Natural killer cell (primary cell): ENCODE results near the gene P2RY6. TPM values are rescaled to one million over a fixed set of nuclear protein-coding genes. Genes with fewer than 3 reads are reported as not detected.

Experiments used
- ATAC-seq, 3 donors: fragments of 150-1000 bp in 2 of 3; fragments of 200-7000 bp in 1 of 3; cut with Tn5 transposase; 1 replicate in 1 of 3; 2 replicates in 2 of 3; pipeline ENCODE4 v1.10.0; 2021; ENCODE audit warnings: mild to moderate bottlenecking in 2 of 3, moderate library complexity in 2 of 3
- DNase-seq, 2 donors: peaks; one replicate each; pipeline versions ENCODE4 v3.0.0 to v3.0.0-alpha.2; 2013 to 2021; ENCODE audit warnings: mixed read lengths in 1 of 2
- H3K27ac ChIP-seq: one replicate; pipeline ENCODE4 v1.5.1; 2013; ENCODE audit warnings: mild to moderate bottlenecking, low read length
- H3K27me3 ChIP-seq: one replicate; pipeline ENCODE4 v1.6.1; 2013; ENCODE audit warnings: low read length; ENCODE audit not compliant: control insufficient read depth, insufficient read depth
- H3K36me3 ChIP-seq: one replicate; pipeline ENCODE4 v1.6.1; 2013; ENCODE audit warnings: low read length; ENCODE audit not compliant: control insufficient read depth, insufficient read depth
- H3K4me1 ChIP-seq: one replicate; pipeline ENCODE4 v1.6.1; 2013; ENCODE audit warnings: low read length; ENCODE audit not compliant: control insufficient read depth, insufficient read depth
- H3K4me3 ChIP-seq: one replicate; pipeline ENCODE4 v1.5.1; 2013; ENCODE audit warnings: low read length
- H3K9me3 ChIP-seq: one replicate; pipeline ENCODE4 v1.6.1; 2013; ENCODE audit warnings: low read length; ENCODE audit not compliant: control insufficient read depth, insufficient read depth
- H3K27ac Mint-ChIP-seq, 2 donors: one replicate each; pipeline ENCODE4 v1.8.0; 2022; ENCODE audit warnings: mild to moderate bottlenecking in 2 of 2, mixed read lengths in 2 of 2, moderate library complexity in 1 of 2
- H3K27me3 Mint-ChIP-seq, 2 donors: one replicate each; pipeline ENCODE4 v1.8.0; 2022; ENCODE audit warnings: low read depth in 2 of 2, mixed read lengths in 2 of 2
- H3K36me3 Mint-ChIP-seq: one replicate; pipeline ENCODE4 v1.8.0; 2022; ENCODE audit warnings: mixed read lengths
- H3K4me1 Mint-ChIP-seq, 2 donors: one replicate each; pipeline ENCODE4 v1.8.0; 2022; ENCODE audit warnings: mixed read lengths in 2 of 2
- H3K4me3 Mint-ChIP-seq: one replicate; pipeline ENCODE4 v1.8.0; 2022; ENCODE audit warnings: mild to moderate bottlenecking, moderate library complexity, mixed read lengths
- H3K9me3 Mint-ChIP-seq, 2 donors: one replicate each; pipeline ENCODE4 v1.8.0; 2022; ENCODE audit warnings: mixed read lengths in 2 of 2
- CTCF ChIP-seq: fragments of 200-600 bp; IDR thresholded peaks from one replicate; pipeline ENCODE4 v1.8.0; 2022; ENCODE audit warnings: antibody characterized with exemption
- WGBS: methylation state at CpG from one replicate; pipeline ENCODE4 v1.1.7; 2013; ENCODE audit warnings: missing lambda C conversion rate; ENCODE audit not compliant: insufficient coverage; 5-methylcytosine and 5-hydroxymethylcytosine counted together
- intact Hi-C: fragments of 100-400 bp; cut with micrococcal nuclease; formaldehyde crosslinking; loops from one replicate; pipeline ENCODE4 v1.14.2; 2022
- total RNA-seq, 4 donors: library from RNA; stranded (reverse); fragments of 120-200 nt in 1 of 4; gene quantifications; one replicate each; pipeline versions ENCODE4 v1.2.3 to v1.2.4, GENCODE V29; 2013 to 2022

The P2RY6 gene
- total RNA-seq, 3 donors from 2014 or later (not counting 1 experiment from before 2014, with no cell fraction given), result 0.24 to 0.40 TPM; not detected in 1

- no peak overlapping the region for H3K4me3 ChIP-seq
- Mint-ChIP-seq H3K4me3 (no peak overlapping the region), H3K27ac (peak overlapping the region in 1 of 2 donors; percentile 84)
These were observed 42.2 kb downstream of the P2RY6 start for GRCh38 chr11:73314117-73314961.

GRCh38 chr11:73315293-73316020 lies 43.3 kb downstream of the P2RY6 start:
- H3K27ac ChIP-seq, result no peak overlapping the region
- DNase-seq (no peak), ATAC-seq (no peak)
- H3K36me3 ChIP-seq, result no peaks in the 10 kb centered on the region
- 80% methylated on average over 4 of the region's 9 CpGs for WGBS
- peak overlapping the region in 1 of 2 donors; percentile 84 for H3K27ac Mint-ChIP-seq
- no peaks in the 10 kb centered on the region for H3K9me3 ChIP-seq
- no peaks in the 10 kb centered on the region for H3K9me3 Mint-ChIP-seq
- H3K4me3 ChIP-seq, result no peak overlapping the region
- peaks cover 12% of the 10 kb centered on the region for H3K4me1 ChIP-seq
- no peak for TF ChIP-seq CTCF
- no peaks in the 10 kb centered on the region for H3K27me3 Mint-ChIP-seq
- peaks cover 16 to 22% of the 10 kb centered on the region in 2 donors for H3K4me1 Mint-ChIP-seq
- no peak overlapping the region for H3K4me3 Mint-ChIP-seq
- H3K27me3 ChIP-seq, result no peaks in the 10 kb centered on the region
- intact Hi-C loops, result no loop called here
- H3K36me3 Mint-ChIP-seq, result no peaks in the 10 kb centered on the region

More at GRCh38 chr11:73314117-73314961, 42.2 kb downstream of the P2RY6 start:
- H3K36me3 ChIP-seq, result no peaks in the 10 kb centered on the region
- H3K9me3 ChIP-seq, result no peaks in the 10 kb centered on the region
- intact Hi-C loops, result no loop called here
- DNase-seq, result peak in 1 of 2 donors; percentile 38
- no peaks in the 10 kb centered on the region for H3K27me3 Mint-ChIP-seq
- no peak for TF ChIP-seq CTCF
- peak; percentile 82 to 92 (median 91) for ATAC-seq
- no peak overlapping the region for H3K27ac ChIP-seq
- H3K36me3 Mint-ChIP-seq, result no peaks in the 10 kb centered on the region
- peaks cover 14% of the 10 kb centered on the region for H3K4me1 ChIP-seq
- peaks cover 3% of the 10 kb centered on the region for H3K27me3 ChIP-seq
- peaks cover 16 to 22% of the 10 kb centered on the region in 2 donors for H3K4me1 Mint-ChIP-seq
- H3K9me3 Mint-ChIP-seq, result no peaks in the 10 kb centered on the region
- WGBS, result 65% methylated on average over 11 of the region's 11 CpGs

GRCh38 chr11:73316422-73316821 lies 44.3 kb downstream of the P2RY6 start:
- H3K27ac Mint-ChIP-seq, result peak overlapping the region in 1 of 2 donors; percentile 10
- no peaks in the 10 kb centered on the region for H3K36me3 ChIP-seq
- H3K4me3 Mint-ChIP-seq, result no peak overlapping the region
- no peak for ATAC-seq
- no peak overlapping the region for H3K27ac ChIP-seq
- H3K4me1 ChIP-seq, result peaks cover 12% of the 10 kb centered on the region
- no peak overlapping the region for H3K4me3 ChIP-seq
- intact Hi-C loops, result no loop called here
- no peak for TF ChIP-seq CTCF
- no peaks in the 10 kb centered on the region for H3K36me3 Mint-ChIP-seq
- DNase-seq, result no peak
- H3K9me3 ChIP-seq, result no peaks in the 10 kb centered on the region
- 97% methylated on average over 1 of the region's 1 CpG for WGBS
- H3K9me3 Mint-ChIP-seq, result no peaks in the 10 kb centered on the region
- H3K4me1 Mint-ChIP-seq, result peaks cover 16 to 23% of the 10 kb centered on the region in 2 donors
- no peaks in the 10 kb centered on the region for H3K27me3 Mint-ChIP-seq
- H3K27me3 ChIP-seq, result no peaks in the 10 kb centered on the region
